Lung microvascular endothelial cell (primary cell): ENCODE data around the gene FLT1. TPM values are rescaled to one million over a fixed set of nuclear protein-coding genes. Genes with fewer than 3 reads are reported as not detected.
A peak's percentile ranks its signal among the peaks of the same experiment; 100 is the strongest.

Experiments used
- DNase-seq, 2 donors: peaks; one replicate each; pipeline versions ENCODE4 v3.0.0 to v3.0.0-alpha.2; 2010; ENCODE audit warnings: low read depth in 2 of 2
- total RNA-seq: library from RNA; depleted of rRNA; stranded (reverse); fragments of >200 nt; gene quantifications from 2 replicates; pipeline ENCODE4 v1.2.1, GENCODE V29; 2014

Gene FLT1
- total RNA-seq, 1 donor from 2014 or later: 3.4 TPM

GRCh38 chr13:28394422-28394821 is 100.5 kb downstream of the FLT1 start:
- DNase-seq: peak; percentile 33 to 74

- peak in 1 of 2 donors; percentile 19 for DNase-seq
These were observed 101.9 kb downstream of the FLT1 start for GRCh38 chr13:28392896-28393505.

GRCh38 chr13:28392428-28392827 is 102.5 kb downstream of the FLT1 start:
- DNase-seq: peak; percentile 87

GRCh38 chr13:28387740-28388501 is 107.0 kb downstream of the FLT1 start:
- DNase-seq: peak in 1 of 2 donors; percentile 46

GRCh38 chr13:28385362-28385761 is 109.6 kb downstream of the FLT1 start:
- DNase-seq: no peak

- no peak for DNase-seq
These were observed 110.1 kb downstream of the FLT1 start for GRCh38 chr13:28384789-28385188.

- DNase-seq: no peak
These were observed 114.6 kb downstream of the FLT1 start for GRCh38 chr13:28380319-28380718.

GRCh38 chr13:28379371-28380083 is 115.4 kb downstream of the FLT1 start:
- DNase-seq: peak; percentile 41 to 47

GRCh38 chr13:28376604-28377003 is 118.3 kb downstream of the FLT1 start:
- DNase-seq: no peak

GRCh38 chr13:28375250-28375930 is 119.5 kb downstream of the FLT1 start:
- DNase-seq: no peak

GRCh38 chr13:28373810-28374209 is 121.1 kb downstream of the FLT1 start:
- DNase-seq: peak in 1 of 2 donors; percentile 73

- no peak for DNase-seq
These were observed 124.5 kb downstream of the FLT1 start for GRCh38 chr13:28370448-28370847.

GRCh38 chr13:28358708-28359107 is 136.2 kb downstream of the FLT1 start:
- DNase-seq: peak in 1 of 2 donors; percentile 21

- DNase-seq: peak in 1 of 2 donors; percentile 80
These were observed 137.0 kb downstream of the FLT1 start for GRCh38 chr13:28357911-28358433.

- peak in 1 of 2 donors; percentile 58 for DNase-seq
These were observed 137.6 kb downstream of the FLT1 start for GRCh38 chr13:28357247-28357825.

GRCh38 chr13:28356561-28357021 is 138.3 kb downstream of the FLT1 start:
- DNase-seq: peak in 1 of 2 donors; percentile 29

- DNase-seq: peak in 1 of 2 donors; percentile 92
These were observed 139.0 kb downstream of the FLT1 start for GRCh38 chr13:28355822-28356371.

GRCh38 chr13:28355046-28355821 is 139.7 kb downstream of the FLT1 start:
- DNase-seq: no peak

- DNase-seq: peak; percentile 59 to 90
These were observed 141.2 kb downstream of the FLT1 start for GRCh38 chr13:28353679-28354078.
